Esophagus (tissue), 2 donors: ENCODE measurements around the gene OPCML. TPM values are rescaled to one million over a fixed set of nuclear protein-coding genes. Genes with fewer than 3 reads are reported as not detected.

ENCODE experiments used
- H3K27ac ChIP-seq, 2 donors: one replicate each; pipeline ENCODE4 v1.5.1; 2013; ENCODE audit warnings: low read depth in 2 of 2, mild to moderate bottlenecking in 2 of 2, inconsistent platforms in 1 of 2, low read length in 1 of 2, moderate library complexity in 1 of 2
- H3K27me3 ChIP-seq, 2 donors: one replicate each; pipeline ENCODE4 v1.6.1; 2013; ENCODE audit warnings: low read length in 2 of 2, control low read depth in 1 of 2, mild to moderate bottlenecking in 1 of 2; ENCODE audit not compliant: insufficient read depth in 2 of 2, control insufficient read depth in 1 of 2
- H3K36me3 ChIP-seq, 2 donors: one replicate each; pipeline ENCODE4 v1.6.1; 2013; ENCODE audit warnings: low read length in 1 of 2; ENCODE audit not compliant: control insufficient read depth in 2 of 2, insufficient read depth in 2 of 2
- H3K4me1 ChIP-seq, 2 donors: one replicate each; pipeline ENCODE4 v1.6.1; 2013; ENCODE audit warnings: low read length in 1 of 2; ENCODE audit not compliant: control insufficient read depth in 2 of 2, insufficient read depth in 2 of 2
- H3K4me3 ChIP-seq, 2 donors: one replicate each; pipeline ENCODE4 v1.5.1; 2013; ENCODE audit warnings: low read length in 2 of 2, mild to moderate bottlenecking in 2 of 2, low read depth in 1 of 2, moderate library complexity in 1 of 2
- H3K9me3 ChIP-seq, 2 donors: one replicate each; pipeline ENCODE4 v1.6.1; 2013; ENCODE audit warnings: mild to moderate bottlenecking in 2 of 2, low read depth in 1 of 2, low read length in 1 of 2, moderate library complexity in 1 of 2; ENCODE audit not compliant: control insufficient read depth in 2 of 2, insufficient read depth in 1 of 2
- WGBS, 2 donors: extraction: QIAGEN DNeasy Blood & Tissue Kit; methylation state at CpG; one replicate each; pipeline ENCODE4 v1.1.7; 2013; 5-methylcytosine and 5-hydroxymethylcytosine counted together
- polyA plus RNA-seq, 2 donors: library from polyadenylated mRNA; stranded (reverse); fragments of 200-250 nt; gene quantifications; one replicate each; pipeline ENCODE4 v1.2.3, GENCODE V29; 2013
- donor health status: healthy with polysubstance abuse.
- donor health status: Bipolar disorder and iron deficiency.

The OPCML gene
- polyA plus RNA-seq, 2 donors, result 0.04 to 0.05 TPM

GRCh38 chr11:133525976-133526375 is 6.3 kb downstream of the OPCML start:
- H3K27me3 ChIP-seq, result no peaks in the 10 kb centered on the region
- WGBS, 2 donors, result 71 to 73% methylated on average over 7 of the region's 7 CpGs

GRCh38 chr11:133524488-133524887 is 7.8 kb downstream of the OPCML start:
- Histone ChIP-seq H3K27ac (no peak overlapping the region), H3K4me1 (no peaks in the 10 kb centered on the region), H3K4me3 (no peak overlapping the region), H3K27me3 (no peaks in the 10 kb centered on the region), H3K9me3 (peaks cover 0 to 1% of the 10 kb centered on the region in 2 donors), H3K36me3 (no peaks in the 10 kb centered on the region)
- 59 to 67% methylated on average over 8 of the region's 8 CpGs for WGBS, 2 donors

More at GRCh38 chr11:133525976-133526375, 6.3 kb downstream of the OPCML start:
- no peaks in the 10 kb centered on the region for H3K4me1 ChIP-seq
- H3K36me3 ChIP-seq, result no peaks in the 10 kb centered on the region
- H3K4me3 ChIP-seq, result no peak overlapping the region
- no peak overlapping the region for H3K27ac ChIP-seq
- H3K9me3 ChIP-seq, result peaks cover 0 to 1% of the 10 kb centered on the region in 2 donors

- Histone ChIP-seq H3K4me3 (no peak overlapping the region), H3K36me3 (no peaks in the 10 kb centered on the region), H3K27me3 (no peaks in the 10 kb centered on the region), H3K9me3 (peaks cover 0 to 1% of the 10 kb centered on the region in 2 donors), H3K27ac (no peak overlapping the region), H3K4me1 (no peaks in the 10 kb centered on the region)
- 83 to 89% methylated on average over 6 of the region's 6 CpGs for WGBS, 2 donors
Measured at GRCh38 chr11:133522344-133522743, 10.0 kb downstream of the OPCML start.

DNA sequence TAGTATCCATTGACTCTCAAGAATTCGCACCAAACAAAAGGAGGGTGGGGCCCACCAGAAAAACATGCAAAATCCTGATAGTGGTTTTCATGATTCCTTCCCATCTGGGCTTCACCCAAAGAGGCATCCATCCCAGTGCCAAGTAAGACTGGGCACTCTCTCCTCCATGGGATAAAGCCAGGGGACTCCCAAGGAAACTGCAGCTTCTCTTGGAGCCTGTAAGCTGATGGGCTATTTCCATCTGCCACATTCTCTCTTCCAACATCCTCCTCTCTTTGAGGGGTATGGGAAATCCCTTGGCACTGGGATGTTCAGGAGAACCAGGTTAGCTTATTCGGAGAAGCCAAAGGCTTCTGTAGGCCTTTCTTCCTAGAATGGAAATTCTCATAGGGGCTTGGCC is 10.8 kb downstream of the OPCML start:
- no peak overlapping the region for H3K27ac ChIP-seq
- no peaks in the 10 kb centered on the region for H3K27me3 ChIP-seq
- no peaks in the 10 kb centered on the region for H3K36me3 ChIP-seq
- H3K9me3 ChIP-seq, result peaks cover 0 to 1% of the 10 kb centered on the region in 2 donors
- 92% methylated on average over 2 of the region's 2 CpGs for WGBS, 2 donors
- H3K4me3 ChIP-seq, result no peak overlapping the region
- no peaks in the 10 kb centered on the region for H3K4me1 ChIP-seq

DNA sequence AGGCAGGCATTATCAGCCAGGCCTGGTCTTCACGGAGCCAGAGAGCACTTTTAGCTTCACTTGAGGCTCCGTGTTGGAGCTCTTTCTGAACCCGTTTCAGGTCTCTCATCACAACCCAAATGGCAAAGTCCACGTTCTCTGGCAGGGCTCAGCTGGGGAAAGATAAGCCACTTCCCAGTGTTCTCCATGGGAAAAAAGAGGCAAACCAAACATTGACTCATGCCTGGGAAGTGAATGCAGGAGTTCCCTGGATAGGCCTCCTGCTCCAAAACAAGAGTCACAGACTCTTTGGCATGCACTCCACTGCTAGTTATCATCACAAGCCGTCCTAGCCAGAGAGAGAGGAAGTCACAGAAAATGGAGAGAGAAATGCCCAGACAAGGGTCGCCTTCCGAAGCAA is 11.6 kb downstream of the OPCML start:
- WGBS, 2 donors, result 62 to 75% methylated on average over 7 of the region's 7 CpGs
- Histone ChIP-seq H3K36me3 (no peaks in the 10 kb centered on the region), H3K4me1 (no peaks in the 10 kb centered on the region), H3K4me3 (no peak overlapping the region), H3K27ac (no peak overlapping the region), H3K9me3 (no peaks in the 10 kb centered on the region), H3K27me3 (no peaks in the 10 kb centered on the region)

DNA sequence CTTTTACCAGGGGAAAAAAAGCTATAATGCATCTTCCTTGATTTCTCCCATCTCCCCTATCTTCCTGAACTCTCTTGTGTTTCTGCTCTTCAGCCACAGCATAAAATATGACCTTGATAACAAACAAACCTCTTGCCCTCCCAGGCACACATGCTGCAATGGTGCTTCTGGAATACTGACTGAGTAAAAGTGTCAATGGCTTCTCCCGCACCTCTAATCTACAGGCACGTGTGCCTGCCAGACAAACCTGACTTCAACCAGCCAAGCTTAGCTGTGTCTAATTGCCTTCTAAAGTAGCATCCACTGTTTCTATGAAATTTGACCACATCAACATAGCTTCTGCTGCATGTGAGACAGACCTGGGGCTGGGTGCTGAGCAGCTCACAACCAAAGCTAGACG is 12.7 kb downstream of the OPCML start:
- Histone ChIP-seq H3K9me3 (no peaks in the 10 kb centered on the region), H3K36me3 (no peaks in the 10 kb centered on the region)
- 68 to 87% methylated on average over 3 of the region's 3 CpGs for WGBS, 2 donors

GRCh38 chr11:133518702-133519264 is 13.5 kb downstream of the OPCML start:
- no peak overlapping the region for H3K27ac ChIP-seq

More for the DNA sequence above, 12.7 kb downstream of the OPCML start:
- H3K27ac ChIP-seq, result no peak overlapping the region
- H3K27me3 ChIP-seq, result no peaks in the 10 kb centered on the region
- H3K4me3 ChIP-seq, result no peak overlapping the region
- H3K4me1 ChIP-seq, result no peaks in the 10 kb centered on the region

GRCh38 chr11:133516845-133517244 is 15.5 kb downstream of the OPCML start:
- Histone ChIP-seq H3K9me3 (no peaks in the 10 kb centered on the region), H3K27ac (no peak overlapping the region), H3K4me3 (no peak overlapping the region), H3K36me3 (no peaks in the 10 kb centered on the region), H3K27me3 (no peaks in the 10 kb centered on the region), H3K4me1 (no peaks in the 10 kb centered on the region)
- 73 to 77% methylated on average over 8 of the region's 8 CpGs for WGBS, 2 donors

More at GRCh38 chr11:133518702-133519264, 13.5 kb downstream of the OPCML start:
- H3K27me3 ChIP-seq, result no peaks in the 10 kb centered on the region
- H3K9me3 ChIP-seq, result no peaks in the 10 kb centered on the region
- no peaks in the 10 kb centered on the region for H3K36me3 ChIP-seq
- no peaks in the 10 kb centered on the region for H3K4me1 ChIP-seq
- WGBS, 2 donors, result 69 to 71% methylated on average over 7 of the region's 7 CpGs
- H3K4me3 ChIP-seq, result no peak overlapping the region

DNA sequence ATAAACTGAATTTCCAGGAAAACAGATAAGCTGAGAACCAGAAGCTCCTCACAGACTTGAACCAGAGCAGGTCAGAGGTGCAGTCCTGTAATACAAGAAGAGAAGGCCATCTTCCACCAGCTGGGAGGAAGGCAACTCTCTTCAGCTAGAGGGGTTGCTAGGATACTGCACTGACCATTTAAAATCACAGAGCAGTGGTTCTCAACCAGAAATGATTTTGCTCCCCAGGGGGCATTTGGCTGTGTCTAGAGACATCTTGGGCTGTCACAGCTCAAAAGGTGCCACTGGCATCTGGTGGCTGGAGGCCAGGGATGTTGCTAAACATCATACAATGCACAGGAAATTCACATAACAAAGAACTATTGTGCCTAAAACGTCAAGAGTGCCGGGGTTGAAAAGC is 17.2 kb downstream of the OPCML start:
- no peaks in the 10 kb centered on the region for H3K4me1 ChIP-seq
- WGBS, 2 donors, result 12 to 21% methylated on average over 2 of the region's 2 CpGs
- no peaks in the 10 kb centered on the region for H3K27me3 ChIP-seq
- no peak overlapping the region for H3K27ac ChIP-seq
- no peaks in the 10 kb centered on the region for H3K36me3 ChIP-seq
- H3K4me3 ChIP-seq, result no peak overlapping the region
- H3K9me3 ChIP-seq, result no peaks in the 10 kb centered on the region

GRCh38 chr11:133509924-133510697 is 22.2 kb downstream of the OPCML start:
- WGBS, 2 donors, result 58 to 64% methylated on average over 3 of the region's 3 CpGs
- Histone ChIP-seq H3K27ac (no peak overlapping the region), H3K4me1 (no peaks in the 10 kb centered on the region), H3K9me3 (no peaks in the 10 kb centered on the region), H3K4me3 (no peak overlapping the region), H3K36me3 (no peaks in the 10 kb centered on the region), H3K27me3 (no peaks in the 10 kb centered on the region)
